ENCODE data around the gene ENG.

- TF ChIP-seq CTCF (IDR thresholded peaks at IDR 0.05) (no peak), POLR2A (IDR thresholded peaks at IDR 0.05) (no peak)
Observed at GRCh38 chr9:127767909-127768331, 86.5 kb downstream of the ENG start.

All from lower leg skin (tissue), 3 donors.